GM18868 (cell line): ENCODE results near the gene DFFA.
"Not testable (repeated sequence)": the region's sequence is repeated elsewhere in the genome, so short reads cannot be mapped to it uniquely, and the experiment has no call there.

ENCODE experiments used
- ATAC-seq: cut with Tn5 transposase; IDR thresholded peaks from one replicate; pipeline ENCODE4 v1.9.1; 2021; ENCODE audit warnings: mild to moderate bottlenecking, moderate library complexity; ENCODE audit not compliant: unreplicated experiment

The DFFA gene

GRCh38 chr1:10430216-10431069 is 41.9 kb downstream of the DFFA start, which contains the start of gene CENPS:
CENPS (plus strand) TSS chr1:10430433; CDS start chr1:10430518, 85 bp downstream.
- ATAC-seq = peak; percentile 68

- ATAC-seq = peak; percentile 14
These were observed 42.5 kb downstream of the DFFA start for GRCh38 chr1:10429868-10430215.

GRCh38 chr1:10428984-10429383 is 43.3 kb downstream of the DFFA start:
- ATAC-seq = no peak

GRCh38 chr1:10426535-10426848 is 45.8 kb downstream of the DFFA start:
- not testable (repeated sequence) for ATAC-seq

- not testable (repeated sequence) for ATAC-seq
These were observed 46.3 kb downstream of the DFFA start for GRCh38 chr1:10425826-10426534.

- ATAC-seq = no peak
These were observed 47.7 kb downstream of the DFFA start for GRCh38 chr1:10424651-10425050.

GRCh38 chr1:10424034-10424433 is 48.3 kb downstream of the DFFA start:
- no peak for ATAC-seq

GRCh38 chr1:10421637-10422036 is 50.7 kb downstream of the DFFA start:
- no peak for ATAC-seq

- no peak for ATAC-seq
These were observed 53.0 kb downstream of the DFFA start for GRCh38 chr1:10419351-10419750.

GRCh38 chr1:10418741-10419140 is 53.6 kb downstream of the DFFA start:
- ATAC-seq = not testable (repeated sequence)

GRCh38 chr1:10415967-10416366 is 56.4 kb downstream of the DFFA start:
- not testable (repeated sequence) for ATAC-seq

- no peak for ATAC-seq
These were observed 57.0 kb downstream of the DFFA start for GRCh38 chr1:10415211-10415930.

- ATAC-seq = no peak
These were observed 65.1 kb downstream of the DFFA start for GRCh38 chr1:10407201-10407600.
